A673 (cell line): Measurements from ENCODE around the gene HBA2. TPM values are rescaled to one million over a fixed set of nuclear protein-coding genes. Genes with fewer than 3 reads are reported as not detected.

Experiments used
- BruUV-seq: library from RNA; stranded (reverse); fragments of 400-500 nt; replicated peaks from 2 replicates; lab custom pipeline; 2021; lab: Mats Ljungman, UMichigan
- CTCF ChIA-PET: fragments of 300-600 bp; sonication (Branson Sonifier 250); formaldehyde crosslinking; loops from one replicate; lab custom pipeline; 2022; ENCODE audit warnings: antibody characterized with exemption; lab: Charles Lee
- POLR2A ChIA-PET: fragments of 300-600 bp; sonication (Branson Sonifier 250); formaldehyde crosslinking; loops from one replicate; lab custom pipeline; 2022; ENCODE audit warnings: antibody characterized with exemption; ENCODE audit not compliant: low non-redundant PET; lab: Charles Lee
- DNase-seq: peaks from one replicate; pipeline ENCODE4 v3.0.0-alpha.2; 2015; ENCODE audit warnings: low spot score
- H3K27ac ChIP-seq: fragments of 200-600 bp; sonication (generic); 2 replicates; pipeline ENCODE4 v1.5.1; 2016; ENCODE audit warnings: mixed run types, low read depth, mild to moderate bottlenecking, mixed read lengths, antibody characterized with exemption, low read length; ENCODE audit not compliant: poor library complexity, severe bottlenecking
- H3K27me3 ChIP-seq: fragments of 200-600 bp; sonication (generic); replicated peaks from 2 replicates; pipeline ENCODE4 v1.6.1; 2017; ENCODE audit warnings: mixed run types, low read depth, mild to moderate bottlenecking, mixed read lengths, antibody characterized with exemption, low read length; ENCODE audit not compliant: insufficient read depth, poor library complexity
- H3K36me3 ChIP-seq: fragments of 200-600 bp; sonication (generic); 2 replicates; pipeline ENCODE4 v1.6.1; 2016; ENCODE audit warnings: mixed run types, mild to moderate bottlenecking, mixed read lengths, antibody characterized with exemption, low read length; ENCODE audit not compliant: insufficient read depth, poor library complexity, severe bottlenecking
- H3K4me1 ChIP-seq: fragments of 200-600 bp; sonication (generic); 2 replicates; pipeline ENCODE4 v1.6.1; 2017; ENCODE audit warnings: mixed run types, mild to moderate bottlenecking, mixed read lengths, antibody characterized with exemption, low read length; ENCODE audit not compliant: insufficient read depth, poor library complexity, severe bottlenecking
- H3K4me3 ChIP-seq: fragments of 200-600 bp; sonication (generic); 2 replicates; pipeline ENCODE4 v1.5.1; 2016; ENCODE audit warnings: low read depth, mixed run types, mild to moderate bottlenecking, mixed read lengths, low read length; ENCODE audit not compliant: poor library complexity, severe bottlenecking
- H3K9me3 ChIP-seq: fragments of 200-600 bp; sonication (generic); 2 replicates; pipeline ENCODE4 v1.6.1; 2016; ENCODE audit warnings: mixed run types, low read depth, mild to moderate bottlenecking, mixed read lengths, antibody characterized with exemption, low read length; ENCODE audit not compliant: poor library complexity, severe bottlenecking
- EZH2 ChIP-seq: fragments of 200-600 bp; sonication (generic); IDR thresholded peaks from 2 replicates; pipeline ENCODE4 v1.6.1; 2017; ENCODE audit warnings: borderline replicate concordance, low read depth, mild to moderate bottlenecking, mixed read lengths, antibody characterized with exemption, low read length; ENCODE audit not compliant: poor library complexity, severe bottlenecking
- intact Hi-C: fragments of 100-400 bp; cut with micrococcal nuclease; formaldehyde crosslinking; loops from one replicate; pipeline ENCODE4 v1.10.0; 2022; ENCODE audit not compliant: unreplicated experiment
- total RNA-seq: library from RNA; stranded (reverse); gene quantifications from 2 replicates; pipeline ENCODE4 v1.2.3, GENCODE V29; 2021
- TF ChIP-seq, protein P1 (sequence below): fragments of 300-800, 200-600 bp; sonication (generic); conservative IDR thresholded peaks from 2 replicates; pipeline ENCODE4 v1.5.1; 2017; ENCODE audit warnings: low read depth, mild to moderate bottlenecking, antibody characterized with exemption, low read length, moderate library complexity, mixed read lengths

Gene HBA2
- total RNA-seq, 1 experiment from 2014 or later: 6.1 TPM

DNA sequence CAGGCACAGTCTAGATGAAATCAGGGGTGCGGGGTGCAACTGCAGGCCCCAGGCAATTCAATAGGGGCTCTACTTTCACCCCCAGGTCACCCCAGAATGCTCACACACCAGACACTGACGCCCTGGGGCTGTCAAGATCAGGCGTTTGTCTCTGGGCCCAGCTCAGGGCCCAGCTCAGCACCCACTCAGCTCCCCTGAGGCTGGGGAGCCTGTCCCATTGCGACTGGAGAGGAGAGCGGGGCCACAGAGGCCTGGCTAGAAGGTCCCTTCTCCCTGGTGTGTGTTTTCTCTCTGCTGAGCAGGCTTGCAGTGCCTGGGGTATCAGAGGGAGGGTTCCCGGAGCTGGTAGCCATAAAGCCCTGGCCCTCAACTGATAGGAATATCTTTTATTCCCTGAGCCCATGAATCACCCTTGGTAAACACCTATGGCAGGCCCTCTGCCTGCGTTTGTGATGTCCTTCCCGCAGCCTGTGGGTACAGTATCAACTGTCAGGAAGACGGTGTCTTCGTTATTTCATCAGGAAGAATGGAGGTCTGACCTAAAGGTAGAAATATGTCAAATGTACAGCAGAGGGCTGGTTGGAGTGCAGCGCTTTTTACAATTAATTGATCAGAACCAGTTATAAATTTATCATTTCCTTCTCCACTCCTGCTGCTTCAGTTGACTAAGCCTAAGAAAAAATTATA is 5.4 kb downstream of the HBA2 start:
- no peak overlapping the region for H3K4me3 ChIP-seq
- no peak for TF ChIP-seq EZH2
- TF ChIP-seq, protein P1, sequence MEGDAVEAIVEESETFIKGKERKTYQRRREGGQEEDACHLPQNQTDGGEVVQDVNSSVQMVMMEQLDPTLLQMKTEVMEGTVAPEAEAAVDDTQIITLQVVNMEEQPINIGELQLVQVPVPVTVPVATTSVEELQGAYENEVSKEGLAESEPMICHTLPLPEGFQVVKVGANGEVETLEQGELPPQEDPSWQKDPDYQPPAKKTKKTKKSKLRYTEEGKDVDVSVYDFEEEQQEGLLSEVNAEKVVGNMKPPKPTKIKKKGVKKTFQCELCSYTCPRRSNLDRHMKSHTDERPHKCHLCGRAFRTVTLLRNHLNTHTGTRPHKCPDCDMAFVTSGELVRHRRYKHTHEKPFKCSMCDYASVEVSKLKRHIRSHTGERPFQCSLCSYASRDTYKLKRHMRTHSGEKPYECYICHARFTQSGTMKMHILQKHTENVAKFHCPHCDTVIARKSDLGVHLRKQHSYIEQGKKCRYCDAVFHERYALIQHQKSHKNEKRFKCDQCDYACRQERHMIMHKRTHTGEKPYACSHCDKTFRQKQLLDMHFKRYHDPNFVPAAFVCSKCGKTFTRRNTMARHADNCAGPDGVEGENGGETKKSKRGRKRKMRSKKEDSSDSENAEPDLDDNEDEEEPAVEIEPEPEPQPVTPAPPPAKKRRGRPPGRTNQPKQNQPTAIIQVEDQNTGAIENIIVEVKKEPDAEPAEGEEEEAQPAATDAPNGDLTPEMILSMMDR: no peak
- BruUV-seq: no TSS peak
- H3K36me3 ChIP-seq: no peaks in the 10 kb centered on the region
- intact Hi-C loops: no loop called here
- DNase-seq: no peak
- H3K9me3 ChIP-seq: no peaks in the 10 kb centered on the region
- peaks cover 13% of the 10 kb centered on the region for H3K27me3 ChIP-seq
- no peak overlapping the region for H3K27ac ChIP-seq
- H3K4me1 ChIP-seq: peaks cover 33% of the 10 kb centered on the region
- CTCF ChIA-PET: no interaction called here
- POLR2A ChIA-PET: interaction anchor here (0.6 kb wide), 1 partner anchor 30 kb away, joined by 4 read pairs; no protein-coding TSS in a partner anchor

DNA sequence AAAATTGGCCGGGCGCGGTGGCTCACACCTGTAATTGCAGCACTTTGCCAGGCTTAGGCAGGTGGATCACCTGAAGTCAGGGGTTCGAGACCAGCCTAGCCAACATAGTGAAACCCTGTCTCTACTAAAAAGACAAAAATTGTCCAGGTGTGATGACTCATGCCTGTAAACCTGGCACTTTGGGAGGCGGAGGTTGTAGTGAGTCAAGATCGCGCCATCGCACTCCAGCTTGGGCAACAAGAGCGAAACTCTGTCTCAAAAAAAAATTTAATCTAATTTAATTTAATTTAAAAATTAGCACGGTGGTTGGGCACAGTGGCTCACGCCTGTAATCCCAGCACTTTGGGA is 6.0 kb downstream of the HBA2 start:
- H3K36me3 ChIP-seq: no peaks in the 10 kb centered on the region
- BruUV-seq: no TSS peak
- no peak for DNase-seq
- peaks cover 13% of the 10 kb centered on the region for H3K27me3 ChIP-seq
- intact Hi-C loops: no loop called here
- no peak overlapping the region for H3K27ac ChIP-seq
- no peak overlapping the region for H3K4me3 ChIP-seq
- CTCF ChIA-PET: no interaction called here
- no peaks in the 10 kb centered on the region for H3K9me3 ChIP-seq
- TF ChIP-seq, protein P1: no peak
- TF ChIP-seq EZH2: no peak
- H3K4me1 ChIP-seq: peaks cover 33% of the 10 kb centered on the region
- POLR2A ChIA-PET: no interaction called here

- no peak overlapping the region for H3K27ac ChIP-seq
- no peak for DNase-seq
- intact Hi-C loops: loop anchor here (2.0 kb wide), 1 partner anchor 63 kb away; no protein-coding TSS in a partner anchor
- H3K4me3 ChIP-seq: no peak overlapping the region
- H3K36me3 ChIP-seq: no peaks in the 10 kb centered on the region
- POLR2A ChIA-PET: no interaction called here
- CTCF ChIA-PET: interaction anchor here (1.3 kb wide), 1 partner anchor 72 kb away, joined by 10 read pairs; no protein-coding TSS in a partner anchor
- TF ChIP-seq, protein P1: no peak
- no peak for TF ChIP-seq EZH2
- H3K4me1 ChIP-seq: peaks cover 30% of the 10 kb centered on the region
- H3K9me3 ChIP-seq: no peaks in the 10 kb centered on the region
- no TSS peak for BruUV-seq
- peaks cover 13% of the 10 kb centered on the region for H3K27me3 ChIP-seq
Measured at GRCh38 chr16:179211-180092, 6.8 kb downstream of the HBA2 start.
